Peyer's patch (tissue), 4 donors: Measurements from ENCODE around the gene AK1. TPM values are rescaled to one million over a fixed set of nuclear protein-coding genes. Genes with fewer than 3 reads are reported as not detected.
"Not testable (repeated sequence)": the region's sequence is repeated elsewhere in the genome, so short reads cannot be mapped to it uniquely, and the experiment has no call there.

Experiments used
- DNase-seq, 3 donors: peaks; one replicate each; pipeline ENCODE4 v3.0.0-alpha.2; 2017 to 2019
- H3K27ac ChIP-seq, 4 donors: fragments of 200-600 bp; sonication (generic); one replicate each; pipeline ENCODE4 v1.5.1; 2016 to 2019
- H3K27me3 ChIP-seq, 2 donors: fragments of 200-600 bp; sonication (generic); one replicate each; pipeline ENCODE4 v1.5.1; 2019
- H3K36me3 ChIP-seq, 3 donors: fragments of 200-600 bp; sonication (generic); one replicate each; pipeline ENCODE4 v1.5.1; 2016 to 2019
- H3K4me1 ChIP-seq, 4 donors: fragments of 200-600 bp; sonication (generic); one replicate each; pipeline ENCODE4 v1.5.1; 2016 to 2019
- H3K4me3 ChIP-seq, 4 donors: fragments of 200-600 bp; sonication (generic); 1 replicate in 3 of 4; 2 replicates in 1 of 4; pipeline ENCODE4 v1.5.1; 2016 to 2019; ENCODE audit warnings: mild to moderate bottlenecking in 1 of 4
- H3K9me3 ChIP-seq, 4 donors: fragments of 200-600 bp; sonication (generic); one replicate each; pipeline ENCODE4 v1.5.1; 2016 to 2019; ENCODE audit warnings: mild to moderate bottlenecking in 1 of 4
- POLR2A ChIP-seq, 2 donors: fragments of 450-650 bp; IDR thresholded peaks; one replicate each; pipeline ENCODE4 v1.5.1; 2017; ENCODE audit warnings: antibody characterized with exemption in 2 of 2, mild to moderate bottlenecking in 2 of 2, moderate library complexity in 2 of 2
- total RNA-seq, 4 donors: library from RNA; depleted of rRNA; stranded (reverse); fragments of >200 nt; gene quantifications; one replicate each; pipeline ENCODE4 v1.1.0, GENCODE V29; 2016
- TF ChIP-seq, protein P1 (sequence below), 6 experiments: fragments of 450-650 bp in 4 of 6; fragments of 200-600 bp in 2 of 6; sonication (generic) in 1 of 6; IDR thresholded peaks; one replicate each; pipeline ENCODE4 v1.5.1; 2017 to 2019; ENCODE audit warnings: antibody characterized with exemption in 6 of 6, mild to moderate bottlenecking in 3 of 6, moderate library complexity in 1 of 6

AK1 gene
- total RNA-seq, 4 donors from 2014 or later, result 2.5 to 22.3 (median 18.4) TPM

DNA sequence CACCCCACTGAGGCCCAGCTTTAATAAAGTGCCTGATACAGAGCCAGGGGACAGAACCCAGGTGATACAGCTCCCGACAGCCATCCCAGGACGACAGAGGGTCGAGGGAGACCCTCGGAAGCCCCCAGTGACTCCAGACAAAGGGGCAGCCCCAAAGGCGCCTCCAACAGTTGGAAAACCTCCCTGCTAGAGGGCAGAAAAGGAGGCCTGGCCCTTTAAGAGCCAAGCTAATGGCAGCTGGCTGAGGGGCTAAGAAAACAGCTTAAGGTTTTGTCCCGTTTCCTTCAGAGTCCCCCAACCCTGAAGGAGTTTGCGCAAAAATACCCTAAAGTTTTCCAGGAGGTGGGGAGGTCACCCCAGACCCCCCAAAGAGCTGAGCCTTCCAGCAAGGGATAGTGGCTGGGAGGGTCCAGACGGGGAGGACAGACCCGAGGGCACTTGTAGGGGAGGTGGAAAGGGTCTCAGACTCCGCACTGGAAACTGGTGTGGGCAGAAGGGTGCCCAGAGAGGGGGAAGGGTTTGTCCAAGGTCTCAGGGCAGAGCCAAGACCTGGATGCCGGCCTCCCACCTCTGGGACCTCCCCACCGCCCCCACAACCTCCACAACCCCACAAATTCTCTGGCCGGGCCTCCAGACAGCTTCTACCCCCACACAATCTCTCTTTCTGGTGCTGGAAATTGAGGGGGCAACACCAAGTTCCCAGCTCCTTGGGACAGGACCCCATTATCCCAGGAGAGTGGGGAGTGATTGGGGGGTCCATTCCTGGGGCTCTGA lies 8.2 kb upstream of the AK1 start:
- Histone ChIP-seq H3K27me3 (no peaks in the 10 kb centered on the region), H3K36me3 (peaks cover 0 to 34% (median 0%) of the 10 kb centered on the region in 3 donors), H3K9me3 (no peaks in the 10 kb centered on the region), H3K4me3 (no peak overlapping the region), H3K4me1 (no peaks in the 10 kb centered on the region), H3K27ac (no peak overlapping the region)
- no peak for DNase-seq
- TF ChIP-seq, protein P1, sequence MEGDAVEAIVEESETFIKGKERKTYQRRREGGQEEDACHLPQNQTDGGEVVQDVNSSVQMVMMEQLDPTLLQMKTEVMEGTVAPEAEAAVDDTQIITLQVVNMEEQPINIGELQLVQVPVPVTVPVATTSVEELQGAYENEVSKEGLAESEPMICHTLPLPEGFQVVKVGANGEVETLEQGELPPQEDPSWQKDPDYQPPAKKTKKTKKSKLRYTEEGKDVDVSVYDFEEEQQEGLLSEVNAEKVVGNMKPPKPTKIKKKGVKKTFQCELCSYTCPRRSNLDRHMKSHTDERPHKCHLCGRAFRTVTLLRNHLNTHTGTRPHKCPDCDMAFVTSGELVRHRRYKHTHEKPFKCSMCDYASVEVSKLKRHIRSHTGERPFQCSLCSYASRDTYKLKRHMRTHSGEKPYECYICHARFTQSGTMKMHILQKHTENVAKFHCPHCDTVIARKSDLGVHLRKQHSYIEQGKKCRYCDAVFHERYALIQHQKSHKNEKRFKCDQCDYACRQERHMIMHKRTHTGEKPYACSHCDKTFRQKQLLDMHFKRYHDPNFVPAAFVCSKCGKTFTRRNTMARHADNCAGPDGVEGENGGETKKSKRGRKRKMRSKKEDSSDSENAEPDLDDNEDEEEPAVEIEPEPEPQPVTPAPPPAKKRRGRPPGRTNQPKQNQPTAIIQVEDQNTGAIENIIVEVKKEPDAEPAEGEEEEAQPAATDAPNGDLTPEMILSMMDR (IDR thresholded peaks at IDR 0.05), result no peak

DNA sequence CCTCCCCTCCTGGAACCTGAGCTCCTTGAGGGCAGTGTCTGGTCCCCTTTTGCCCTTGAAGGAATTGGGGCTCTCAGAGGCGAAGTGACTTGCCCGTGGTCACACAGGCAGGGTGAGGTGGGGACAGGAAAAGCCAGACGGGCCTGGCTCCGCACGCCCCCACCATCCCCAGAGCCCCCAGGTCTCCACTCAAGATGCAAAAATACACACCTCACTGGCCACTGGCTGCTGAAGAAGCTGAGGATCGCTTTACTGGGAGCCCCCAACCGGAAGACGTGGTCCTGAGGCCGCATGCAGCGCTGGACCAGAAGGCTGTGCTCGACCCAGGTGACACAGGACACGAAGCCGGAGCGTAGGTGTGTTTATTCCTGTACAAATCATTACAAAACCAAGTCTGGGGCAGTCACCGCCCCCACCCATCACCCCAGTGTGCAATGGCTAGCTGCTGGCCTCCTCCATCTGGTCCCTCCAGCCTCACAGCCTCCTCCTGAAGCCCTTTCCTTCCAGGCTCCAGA lies 7.6 kb upstream of the AK1 start:
- Histone ChIP-seq H3K4me1 (no peaks in the 10 kb centered on the region), H3K9me3 (no peaks in the 10 kb centered on the region), H3K27ac (no peak overlapping the region), H3K36me3 (peaks cover 0 to 27% (median 0%) of the 10 kb centered on the region in 3 donors), H3K27me3 (no peaks in the 10 kb centered on the region), H3K4me3 (no peak overlapping the region)
- DNase-seq, result no peak
- no peak for TF ChIP-seq POLR2A (IDR thresholded peaks at IDR 0.05)
- TF ChIP-seq, protein P1 (IDR thresholded peaks at IDR 0.05), result no peak

DNA sequence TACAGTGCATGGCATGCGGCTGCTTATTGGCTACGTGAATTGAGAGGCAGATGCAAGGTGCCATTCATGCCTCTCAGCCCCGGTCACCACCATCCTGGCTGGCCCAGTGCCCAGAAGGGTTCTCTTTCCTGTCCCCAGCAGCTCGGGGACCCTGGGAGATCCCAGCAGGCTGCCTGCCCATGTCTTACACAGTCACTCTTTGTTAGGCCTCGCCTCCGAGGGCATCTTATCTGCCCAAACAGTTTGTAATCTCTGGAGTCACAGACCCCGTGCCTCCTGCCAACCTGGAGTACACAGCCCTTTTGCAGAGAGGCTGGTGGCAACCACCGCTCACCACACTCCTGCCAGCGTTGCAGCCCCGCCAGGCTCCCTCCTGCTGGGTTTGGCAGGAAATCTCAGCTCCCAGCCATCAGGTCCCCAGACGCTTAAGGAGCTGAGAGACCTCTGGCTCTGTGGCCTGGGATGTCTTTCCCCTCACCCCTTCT lies 7.0 kb upstream of the AK1 start:
- TF ChIP-seq POLR2A (IDR thresholded peaks at IDR 0.05), result no peak
- TF ChIP-seq, protein P1 (IDR thresholded peaks at IDR 0.05), result no peak
- H3K9me3 ChIP-seq, result no peaks in the 10 kb centered on the region
- H3K4me3 ChIP-seq, result no peak overlapping the region
- DNase-seq, result no peak
- H3K27ac ChIP-seq, result no peak overlapping the region
- no peaks in the 10 kb centered on the region for H3K4me1 ChIP-seq
- H3K27me3 ChIP-seq, result no peaks in the 10 kb centered on the region
- peaks cover 0 to 22% (median 0%) of the 10 kb centered on the region in 3 donors for H3K36me3 ChIP-seq

DNA sequence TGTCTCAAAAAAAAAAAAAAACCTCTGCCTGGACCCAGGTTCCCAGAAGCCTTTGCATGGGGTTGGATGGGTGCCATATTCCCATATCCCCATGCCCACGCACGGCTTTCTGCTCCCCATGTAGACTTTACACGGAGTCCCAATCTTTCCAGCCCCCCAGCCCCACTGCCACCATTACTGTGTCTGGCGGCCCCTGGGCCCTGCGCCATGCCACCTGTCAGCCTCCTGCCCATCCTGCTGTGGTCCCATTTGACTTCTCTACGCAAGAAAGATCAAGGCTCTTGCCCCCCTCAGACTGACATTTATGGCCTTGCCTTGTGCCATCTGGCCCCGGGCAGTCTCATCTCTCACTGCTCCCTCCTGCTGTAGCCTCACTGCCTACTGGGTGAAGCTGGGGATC lies 6.5 kb upstream of the AK1 start:
- TF ChIP-seq POLR2A (IDR thresholded peaks at IDR 0.05), result no peak
- TF ChIP-seq, protein P1 (IDR thresholded peaks at IDR 0.05), result no peak
- DNase-seq, result no peak
- Histone ChIP-seq H3K27me3 (no peaks in the 10 kb centered on the region), H3K4me1 (no peaks in the 10 kb centered on the region), H3K27ac (no peak overlapping the region), H3K36me3 (peaks cover 0 to 22% (median 0%) of the 10 kb centered on the region in 3 donors), H3K9me3 (no peaks in the 10 kb centered on the region), H3K4me3 (no peak overlapping the region)

DNA sequence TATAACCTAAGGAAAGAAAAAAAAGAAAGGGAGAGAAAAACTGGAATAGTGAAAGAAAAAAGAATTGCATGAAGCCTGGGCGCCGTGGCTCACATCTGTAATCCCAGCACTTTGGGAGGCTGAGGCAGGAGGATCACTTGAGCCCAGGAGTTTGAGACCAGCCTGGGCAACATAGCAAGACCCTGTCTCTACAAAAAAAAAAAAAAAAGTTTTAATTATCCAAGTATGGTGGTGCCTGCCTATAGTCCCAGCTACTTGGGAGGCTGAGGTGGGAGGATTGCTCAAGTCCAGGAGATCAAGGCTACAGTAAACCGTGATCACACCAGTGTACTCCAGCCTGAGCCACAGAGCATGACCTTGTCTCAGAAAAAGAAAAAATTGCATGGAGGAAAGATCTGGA lies 4.2 kb upstream of the AK1 start:
- not testable (repeated sequence) for H3K27ac ChIP-seq, H3K4me3 ChIP-seq, H3K36me3 ChIP-seq, DNase-seq, H3K9me3 ChIP-seq, H3K27me3 ChIP-seq
- H3K4me1 ChIP-seq, result peaks cover 0 to 18% (median 0%) of the 10 kb centered on the region in 4 donors

DNA sequence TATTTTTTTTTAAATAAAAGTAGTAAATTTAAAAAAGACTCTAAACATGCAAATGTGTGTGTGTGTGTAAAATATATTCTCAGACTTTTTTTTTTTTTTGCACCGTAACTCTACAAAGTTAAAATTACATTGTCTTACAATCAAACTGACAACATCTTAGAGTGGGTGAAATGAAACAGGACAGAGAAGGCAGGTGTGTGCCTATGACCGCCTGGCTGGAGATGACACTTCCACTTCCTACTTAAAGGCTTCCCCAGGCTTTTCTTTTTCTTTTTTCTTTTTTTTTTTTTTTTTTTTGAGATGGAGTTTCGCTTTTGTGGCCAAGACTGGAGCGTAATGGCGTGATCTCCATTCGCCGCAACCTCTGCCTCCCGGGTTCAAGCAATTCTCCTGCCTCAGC lies 2.7 kb upstream of the AK1 start:
- H3K4me1 ChIP-seq, result peaks cover 0 to 31% (median 0%) of the 10 kb centered on the region in 4 donors
- no peaks in the 10 kb centered on the region for H3K36me3 ChIP-seq
- DNase-seq, result no peak
- no peaks in the 10 kb centered on the region for H3K27me3 ChIP-seq
- TF ChIP-seq, protein P1 (IDR thresholded peaks at IDR 0.05), result no peak
- TF ChIP-seq POLR2A (IDR thresholded peaks at IDR 0.05), result no peak
- H3K9me3 ChIP-seq, result no peaks in the 10 kb centered on the region
- H3K4me3 ChIP-seq, result no peak overlapping the region
- H3K27ac ChIP-seq, result no peak overlapping the region
